ENCODE data around the gene ATRNL1. TPM values are rescaled to one million over a fixed set of nuclear protein-coding genes. Genes with fewer than 3 reads are reported as not detected.

The ATRNL1 gene
- total and polyA plus RNA-seq, 10 donors = 0.29 to 6.3 (median 2.2) TPM

DNA sequence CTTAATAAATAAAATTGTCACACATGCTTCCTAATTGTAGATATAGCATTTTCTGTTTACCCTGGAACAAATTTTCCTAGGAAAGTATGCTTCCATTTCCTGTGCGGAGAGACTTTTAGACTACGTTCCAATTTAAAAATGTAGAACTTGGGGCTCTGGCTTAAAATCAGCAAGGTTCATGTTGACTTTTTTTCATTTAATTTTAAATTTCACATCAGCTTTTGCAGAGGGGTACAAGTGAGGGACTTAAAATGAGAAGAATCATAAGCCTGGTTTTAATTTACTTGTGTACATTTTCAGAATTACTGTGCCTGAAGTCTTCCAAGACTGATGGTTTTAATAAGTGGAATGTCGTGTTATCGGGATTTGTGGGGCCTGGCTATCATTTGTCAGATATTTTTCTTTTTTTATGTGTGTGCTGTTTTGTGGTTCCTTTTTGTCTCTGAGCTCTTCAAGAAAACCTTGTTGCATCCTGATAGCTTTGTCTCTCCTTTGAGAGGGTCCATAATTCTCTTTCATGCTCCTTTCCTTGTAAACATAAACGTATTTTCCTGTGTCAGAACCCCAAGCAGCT, 8.8 kb upstream of the ATRNL1 start:
- Histone ChIP-seq H3K27me3 (replicated peaks in 1 of 7) (peaks cover 0 to 8% (median 0%) of the 10 kb centered on the region in 7 donors), H3K4me3 (no peak overlapping the region), H3K4me1 (peaks cover 0 to 4% (median 0%) of the 10 kb centered on the region in 6 donors), H3K36me3 (no peaks in the 10 kb centered on the region), H3K27ac (no peak overlapping the region), H3K9me3 (peaks cover 0 to 14% (median 8%) of the 10 kb centered on the region in 8 donors)
- no peak for DNase-seq
- intact Hi-C loops (cut with DNase I; ENCODE audit: low total_unique reads) = no loop called here
- WGBS, 5 donors = 64 to 75% (median 71%) methylated on average over 5 of the region's 5 CpGs
- no peak for TF ChIP-seq POLR2A (IDR thresholded peaks at IDR 0.05)
- TF ChIP-seq, protein P1, sequence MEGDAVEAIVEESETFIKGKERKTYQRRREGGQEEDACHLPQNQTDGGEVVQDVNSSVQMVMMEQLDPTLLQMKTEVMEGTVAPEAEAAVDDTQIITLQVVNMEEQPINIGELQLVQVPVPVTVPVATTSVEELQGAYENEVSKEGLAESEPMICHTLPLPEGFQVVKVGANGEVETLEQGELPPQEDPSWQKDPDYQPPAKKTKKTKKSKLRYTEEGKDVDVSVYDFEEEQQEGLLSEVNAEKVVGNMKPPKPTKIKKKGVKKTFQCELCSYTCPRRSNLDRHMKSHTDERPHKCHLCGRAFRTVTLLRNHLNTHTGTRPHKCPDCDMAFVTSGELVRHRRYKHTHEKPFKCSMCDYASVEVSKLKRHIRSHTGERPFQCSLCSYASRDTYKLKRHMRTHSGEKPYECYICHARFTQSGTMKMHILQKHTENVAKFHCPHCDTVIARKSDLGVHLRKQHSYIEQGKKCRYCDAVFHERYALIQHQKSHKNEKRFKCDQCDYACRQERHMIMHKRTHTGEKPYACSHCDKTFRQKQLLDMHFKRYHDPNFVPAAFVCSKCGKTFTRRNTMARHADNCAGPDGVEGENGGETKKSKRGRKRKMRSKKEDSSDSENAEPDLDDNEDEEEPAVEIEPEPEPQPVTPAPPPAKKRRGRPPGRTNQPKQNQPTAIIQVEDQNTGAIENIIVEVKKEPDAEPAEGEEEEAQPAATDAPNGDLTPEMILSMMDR (IDR thresholded peaks at IDR 0.05 in 8 of 11, conservative IDR thresholded peaks at IDR 0.05 in 3 of 11) = no peak
- no peak for TF ChIP-seq POLR2AphosphoS5 (IDR thresholded peaks at IDR 0.05)

DNA sequence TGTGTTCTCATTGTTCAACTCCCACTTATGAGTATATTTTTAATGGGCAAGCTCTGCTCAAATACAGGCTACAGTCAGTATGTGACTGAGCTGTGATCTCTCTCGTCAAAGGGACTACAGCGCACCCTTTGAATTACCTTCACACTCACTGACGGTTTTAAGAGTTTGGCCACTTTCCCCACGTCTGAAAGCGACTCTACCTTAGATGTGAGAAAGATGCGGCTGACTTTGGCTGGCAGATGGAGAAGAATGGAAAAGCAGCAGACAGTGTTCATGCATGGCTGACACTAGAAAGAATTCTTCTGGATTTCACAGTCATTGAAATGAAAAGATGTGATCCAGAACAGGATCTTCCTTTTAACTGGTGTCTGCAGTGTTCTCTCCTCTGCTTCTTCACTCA, 2.0 kb upstream of the ATRNL1 start:
- intact Hi-C loops (cut with DNase I; ENCODE audit: low total_unique reads) = no loop called here
- peaks cover 0 to 14% (median 8%) of the 10 kb centered on the region in 8 donors for H3K9me3 ChIP-seq
- H3K27ac ChIP-seq = no peak overlapping the region
- peaks cover 4 to 27% (median 18%) of the 10 kb centered on the region in 6 donors for H3K4me1 ChIP-seq
- H3K36me3 ChIP-seq = no peaks in the 10 kb centered on the region
- H3K4me3 ChIP-seq = no peak overlapping the region
- peaks cover 0 to 62% (median 35%) of the 10 kb centered on the region in 7 donors for H3K27me3 ChIP-seq (replicated peaks in 1 of 7)
- no peak for TF ChIP-seq POLR2A (IDR thresholded peaks at IDR 0.05)
- 83 to 90% (median 88%) methylated on average over 6 of the region's 6 CpGs for WGBS, 5 donors
- no peak for DNase-seq

DNA sequence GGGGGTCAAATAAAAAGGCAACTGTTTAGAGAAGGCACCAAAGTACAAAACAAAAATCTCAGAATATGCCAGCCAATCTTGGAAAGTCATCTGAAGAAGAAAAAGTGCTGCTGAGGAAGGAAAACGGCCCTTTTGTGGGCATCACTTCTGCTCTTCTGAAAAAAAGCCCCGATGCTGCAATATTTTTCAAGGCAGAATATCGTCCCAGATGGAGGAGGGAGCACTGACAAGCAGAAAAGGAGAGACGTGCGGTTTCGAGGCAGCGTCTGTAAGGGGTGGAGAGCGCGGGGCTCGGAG, 959 bp upstream of the ATRNL1 start:
- Histone ChIP-seq H3K9me3 (peaks cover 0 to 9% (median 4%) of the 10 kb centered on the region in 8 donors), H3K36me3 (no peaks in the 10 kb centered on the region), H3K4me1 (peaks cover 4 to 27% (median 18%) of the 10 kb centered on the region in 6 donors), H3K27me3 (replicated peaks in 1 of 7) (peaks cover 0 to 72% (median 36%) of the 10 kb centered on the region in 7 donors), H3K27ac (no peak overlapping the region), H3K4me3 (peak overlapping the region; percentile 53 to 85 (median 68))
- no peak for DNase-seq
- WGBS, 5 donors = 1 to 6% (median 1%) methylated on average over 7 to 10 of the region's 10 CpGs
- TF ChIP-seq POLR2AphosphoS5 (IDR thresholded peaks at IDR 0.05) (no peak), POLR2A (IDR thresholded peaks at IDR 0.05) (no peak)
- TF ChIP-seq, protein P1 (IDR thresholded peaks at IDR 0.05 in 8 of 11, conservative IDR thresholded peaks at IDR 0.05 in 3 of 11) = no peak
- intact Hi-C loops (cut with DNase I; ENCODE audit: low total_unique reads) = no loop called here

DNA sequence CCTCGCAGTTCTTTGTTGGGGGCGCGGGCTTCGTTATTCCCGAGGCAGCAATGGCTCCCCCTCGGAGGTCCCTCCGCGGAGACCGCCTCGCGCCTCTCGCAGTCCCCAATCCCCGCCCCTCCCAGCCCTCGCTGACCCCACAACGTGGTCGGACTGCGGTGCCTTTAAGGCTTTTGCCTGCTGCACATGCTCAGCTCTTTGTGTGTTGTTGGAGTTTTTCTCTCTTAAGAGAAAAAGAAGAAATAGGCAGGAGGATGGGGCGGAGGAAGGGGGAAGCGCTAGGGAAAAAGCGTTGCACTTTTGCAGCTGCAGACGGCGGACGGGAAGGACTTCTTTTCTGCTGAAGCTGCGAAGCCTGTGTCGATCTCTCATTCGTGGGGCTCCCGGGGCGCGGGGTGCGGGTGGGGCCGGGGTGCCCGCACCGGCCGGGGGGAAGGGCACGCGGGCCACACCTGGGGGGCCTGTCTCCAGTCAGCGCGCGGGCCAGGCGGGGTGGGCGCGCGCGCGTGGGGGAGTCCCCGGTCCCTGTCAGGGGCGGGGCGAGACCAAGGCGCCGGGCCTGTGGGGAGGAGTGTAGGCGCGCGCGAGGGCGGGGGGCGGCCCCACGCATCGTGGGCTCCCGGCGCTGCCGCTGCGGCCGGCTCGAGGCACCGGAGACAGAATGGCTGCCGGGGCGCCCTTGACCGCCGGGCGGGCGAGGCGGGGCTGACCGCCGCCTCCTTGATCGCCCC, 445 bp upstream of the ATRNL1 start:
- no peak for TF ChIP-seq POLR2A (IDR thresholded peaks at IDR 0.05)
- Histone ChIP-seq H3K27ac (peak overlapping the region in 2 of 8 donors; percentile 39 to 47), H3K4me1 (peaks cover 4 to 27% (median 18%) of the 10 kb centered on the region in 6 donors), H3K36me3 (no peaks in the 10 kb centered on the region), H3K4me3 (peak overlapping the region; percentile 53 to 85 (median 68)), H3K27me3 (replicated peaks in 1 of 7) (peaks cover 0 to 77% (median 36%) of the 10 kb centered on the region in 7 donors), H3K9me3 (peaks cover 0 to 5% (median 0%) of the 10 kb centered on the region in 8 donors)
- peak; percentile 75 for DNase-seq
- intact Hi-C loops (cut with DNase I; ENCODE audit: low total_unique reads) = no loop called here
- WGBS, 5 donors = 1 to 4% (median 1%) methylated on average over 29 to 75 of the region's 75 CpGs

DNA sequence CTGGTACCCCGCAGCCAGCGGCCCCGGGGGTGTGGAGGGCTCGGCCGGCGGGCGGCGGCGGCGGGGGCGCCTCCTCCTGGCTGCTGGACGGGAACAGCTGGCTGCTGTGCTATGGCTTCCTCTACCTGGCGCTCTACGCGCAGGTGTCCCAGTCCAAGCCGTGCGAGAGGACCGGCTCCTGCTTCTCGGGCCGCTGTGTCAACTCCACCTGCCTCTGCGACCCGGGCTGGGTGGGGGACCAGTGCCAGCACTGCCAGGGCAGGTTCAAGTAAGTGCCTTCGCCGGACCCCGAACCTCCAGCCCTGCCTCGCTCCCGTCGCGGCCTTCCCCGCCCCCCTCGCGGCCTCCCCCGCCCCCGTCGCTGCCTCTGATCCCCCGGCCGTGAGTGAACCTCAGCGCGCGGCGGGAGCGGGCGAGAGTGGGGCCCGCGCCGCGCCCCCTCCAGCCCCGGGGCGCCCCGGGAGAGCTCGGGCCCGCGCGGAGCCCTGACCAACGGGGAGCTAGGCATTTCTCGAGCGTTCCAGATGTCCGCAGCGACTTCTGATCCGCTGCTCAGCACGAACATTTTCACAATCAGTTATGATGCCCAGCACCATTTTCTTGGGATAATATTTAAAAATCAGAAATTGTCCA, 727 bp downstream of the ATRNL1 start:
- H3K27me3 ChIP-seq (replicated peaks in 1 of 7) = peaks cover 0 to 77% (median 36%) of the 10 kb centered on the region in 7 donors
- intact Hi-C loops (cut with DNase I; ENCODE audit: low total_unique reads) = no loop called here

More for the DNA sequence above, 727 bp downstream of the ATRNL1 start:
- DNase-seq = peak; percentile 77
- WGBS, 5 donors = 1 to 4% (median 3%) methylated on average over 18 to 61 of the region's 61 CpGs
- Histone ChIP-seq H3K9me3 (no peaks in the 10 kb centered on the region), H3K4me3 (peak overlapping the region; percentile 53 to 85 (median 68)), H3K27ac (no peak overlapping the region), H3K36me3 (no peaks in the 10 kb centered on the region), H3K4me1 (peaks cover 4 to 27% (median 18%) of the 10 kb centered on the region in 6 donors)
- TF ChIP-seq POLR2A (IDR thresholded peaks at IDR 0.05) (no peak), POLR2AphosphoS5 (IDR thresholded peaks at IDR 0.05) (no peak)
- TF ChIP-seq, protein P1 (IDR thresholded peaks at IDR 0.05 in 8 of 11, conservative IDR thresholded peaks at IDR 0.05 in 3 of 11) = peak in 1 of 11 experiments; percentile 15
